Breast epithelium (tissue), 3 donors: ENCODE measurements around the gene CCL22.

Source experiments
- POLR2A ChIP-seq: fragments of 450-650 bp; IDR thresholded peaks from one replicate; pipeline ENCODE4 v1.6.1; 2016; ENCODE audit warnings: antibody characterized with exemption, mild to moderate bottlenecking, moderate library complexity
- TF ChIP-seq, protein P1 (sequence below), 3 donors: fragments of 450-650 bp; IDR thresholded peaks; one replicate each; pipeline ENCODE4 v1.5.1; 2016 to 2017; ENCODE audit warnings: antibody characterized with exemption in 3 of 3, mild to moderate bottlenecking in 3 of 3, moderate library complexity in 3 of 3

DNA sequence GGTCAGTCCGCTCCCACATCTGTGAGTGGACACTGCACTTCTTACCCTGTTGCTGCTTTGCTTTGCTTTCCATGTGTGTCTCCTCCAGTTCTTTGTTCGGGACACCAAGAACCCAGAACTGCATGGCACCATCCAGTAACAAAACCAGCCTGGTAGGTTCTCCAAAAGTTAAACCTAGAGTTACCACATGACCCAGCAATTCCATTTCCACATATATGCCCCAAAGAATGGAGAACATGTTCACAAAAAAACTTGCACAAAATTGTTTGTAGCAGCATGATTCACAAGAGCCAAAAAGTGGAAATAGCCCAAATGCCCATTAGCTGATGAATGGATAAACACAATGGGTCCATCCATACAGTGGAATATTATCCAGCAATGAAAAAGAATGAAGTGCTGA, 10.3 kb upstream of the CCL22 start:
- TF ChIP-seq POLR2A, result no peak
- TF ChIP-seq, protein P1, sequence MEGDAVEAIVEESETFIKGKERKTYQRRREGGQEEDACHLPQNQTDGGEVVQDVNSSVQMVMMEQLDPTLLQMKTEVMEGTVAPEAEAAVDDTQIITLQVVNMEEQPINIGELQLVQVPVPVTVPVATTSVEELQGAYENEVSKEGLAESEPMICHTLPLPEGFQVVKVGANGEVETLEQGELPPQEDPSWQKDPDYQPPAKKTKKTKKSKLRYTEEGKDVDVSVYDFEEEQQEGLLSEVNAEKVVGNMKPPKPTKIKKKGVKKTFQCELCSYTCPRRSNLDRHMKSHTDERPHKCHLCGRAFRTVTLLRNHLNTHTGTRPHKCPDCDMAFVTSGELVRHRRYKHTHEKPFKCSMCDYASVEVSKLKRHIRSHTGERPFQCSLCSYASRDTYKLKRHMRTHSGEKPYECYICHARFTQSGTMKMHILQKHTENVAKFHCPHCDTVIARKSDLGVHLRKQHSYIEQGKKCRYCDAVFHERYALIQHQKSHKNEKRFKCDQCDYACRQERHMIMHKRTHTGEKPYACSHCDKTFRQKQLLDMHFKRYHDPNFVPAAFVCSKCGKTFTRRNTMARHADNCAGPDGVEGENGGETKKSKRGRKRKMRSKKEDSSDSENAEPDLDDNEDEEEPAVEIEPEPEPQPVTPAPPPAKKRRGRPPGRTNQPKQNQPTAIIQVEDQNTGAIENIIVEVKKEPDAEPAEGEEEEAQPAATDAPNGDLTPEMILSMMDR (IDR thresholded peaks at IDR 0.05), result no peak
